ENCODE measurements around the gene ZNF598.
A peak's percentile ranks its signal among the peaks of the same experiment; 100 is the strongest.

Gene ZNF598

DNA sequence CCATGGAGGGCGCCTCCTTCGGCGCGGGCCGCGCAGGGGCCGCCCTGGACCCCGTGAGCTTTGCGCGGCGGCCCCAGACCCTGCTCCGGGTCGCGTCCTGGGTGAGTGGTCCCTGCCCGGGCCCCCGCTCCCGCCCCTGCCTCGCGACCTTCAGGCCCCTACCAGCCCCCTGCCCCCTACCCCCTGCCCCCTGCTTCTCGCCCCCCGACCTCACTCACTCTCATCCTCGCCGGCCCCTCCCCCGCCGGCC is 19.6 kb downstream of the ZNF598 start:
- DNase-seq, result no peak

GRCh38 chr16:1989209-1990100 is 20.2 kb downstream of the ZNF598 start, which contains the start of gene SYNGR3:
TSS of gene SYNGR3 (plus strand) at chr16:1989970. CDS start at chr16:1990103, 133 bp downstream.
- no peak for DNase-seq

DNA sequence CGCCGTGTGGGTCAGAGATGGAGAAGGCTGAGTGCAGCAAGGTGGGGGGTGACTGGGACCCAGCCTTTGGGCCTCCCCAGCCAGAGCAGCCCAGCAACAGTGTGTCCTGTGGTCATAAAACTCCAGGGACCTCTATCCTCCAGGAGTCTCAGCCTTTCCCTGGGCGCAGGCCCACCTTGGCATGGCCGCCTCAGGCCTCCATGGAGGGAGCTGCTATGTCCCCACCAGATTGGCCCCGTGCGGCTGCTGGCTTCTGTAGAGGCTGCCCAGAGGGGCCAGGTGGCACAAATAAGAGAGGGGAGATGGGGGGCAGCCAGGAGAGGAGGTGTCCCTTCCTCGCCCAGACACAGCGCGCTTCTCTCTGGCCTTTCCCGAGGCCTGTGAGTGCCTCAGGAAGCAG is 22.4 kb downstream of the ZNF598 start:
- DNase-seq, result no peak

GRCh38 chr16:1985466-1986150 is 24.0 kb downstream of the ZNF598 start:
- no peak for DNase-seq

DNA sequence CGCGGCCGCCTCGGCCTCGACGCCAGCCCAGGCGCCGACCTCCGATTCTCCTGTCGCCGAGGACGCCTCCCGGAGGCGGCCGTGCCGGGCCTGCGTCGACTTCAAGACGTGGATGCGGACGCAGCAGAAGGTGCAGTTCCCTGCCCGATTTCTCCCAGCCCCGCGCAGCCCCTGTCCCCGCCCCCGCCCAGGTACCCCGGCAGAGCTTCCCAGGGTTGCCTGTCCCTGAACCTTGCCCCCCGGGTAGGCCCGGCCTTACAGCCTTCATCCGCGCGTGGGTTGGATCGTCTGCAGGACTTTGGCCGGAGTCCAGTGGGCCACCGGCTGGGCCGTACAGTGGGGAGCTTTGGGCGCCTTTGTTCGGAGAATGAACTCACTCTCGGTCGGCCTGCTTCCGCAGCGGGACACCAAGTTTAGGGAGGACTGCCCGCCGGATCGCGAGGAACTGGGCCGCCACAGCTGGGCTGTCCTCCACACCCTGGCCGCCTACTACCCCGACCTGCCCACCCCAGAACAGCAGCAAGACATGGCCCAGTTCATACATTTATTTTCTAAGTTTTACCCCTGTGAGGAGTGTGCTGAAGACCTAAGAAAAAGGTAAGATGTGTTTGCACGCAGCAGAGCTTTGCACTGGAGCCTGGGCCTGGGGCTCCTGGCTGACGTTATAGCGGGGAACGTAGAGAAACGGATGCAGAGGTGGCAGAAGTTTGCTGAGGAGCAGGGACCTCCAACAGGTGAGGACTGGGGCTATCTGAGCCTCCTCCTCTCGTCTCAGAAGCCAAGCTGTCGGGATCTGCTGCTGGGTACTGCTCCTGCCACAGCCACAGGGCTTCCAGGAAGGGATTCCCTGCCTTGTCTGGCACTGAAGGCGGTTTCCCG is 25.0 kb downstream of the ZNF598 start:
- DNase-seq, result peak; percentile 52

- peak; percentile 81 for DNase-seq
Observed at GRCh38 chr16:1983544-1984346, 25.9 kb downstream of the ZNF598 start, which contains the start of gene GFER. TSS of gene GFER (plus strand) at chr16:1984193. CDS start at chr16:1984219, 26 bp downstream.

DNA sequence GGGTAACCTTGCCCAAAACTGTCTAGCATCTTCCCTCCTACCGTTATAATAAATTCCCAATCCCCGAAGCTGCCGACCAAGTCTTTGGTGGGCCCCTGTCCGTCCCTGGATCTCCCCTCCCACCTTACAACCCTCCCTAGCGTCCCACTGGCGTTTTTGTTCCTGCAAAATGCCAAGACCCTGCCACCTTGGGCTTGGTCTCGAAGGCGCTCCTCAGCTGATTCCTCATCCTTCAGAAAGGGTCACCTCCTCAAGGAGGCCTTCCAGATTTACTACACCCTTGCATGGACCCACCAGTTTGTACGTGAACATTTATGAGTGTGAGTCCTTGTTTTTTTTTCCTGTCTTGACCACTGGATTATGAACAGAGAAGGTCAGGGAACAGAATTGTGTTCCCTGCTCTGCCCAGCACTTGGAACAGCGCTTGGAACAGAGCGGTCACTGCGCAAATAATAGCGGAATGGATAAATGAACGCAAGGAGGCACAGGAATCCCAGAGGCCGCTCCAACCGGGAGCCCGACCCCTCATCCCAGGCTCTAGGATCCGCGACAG is 26.6 kb downstream of the ZNF598 start:
- DNase-seq, result no peak

DNA sequence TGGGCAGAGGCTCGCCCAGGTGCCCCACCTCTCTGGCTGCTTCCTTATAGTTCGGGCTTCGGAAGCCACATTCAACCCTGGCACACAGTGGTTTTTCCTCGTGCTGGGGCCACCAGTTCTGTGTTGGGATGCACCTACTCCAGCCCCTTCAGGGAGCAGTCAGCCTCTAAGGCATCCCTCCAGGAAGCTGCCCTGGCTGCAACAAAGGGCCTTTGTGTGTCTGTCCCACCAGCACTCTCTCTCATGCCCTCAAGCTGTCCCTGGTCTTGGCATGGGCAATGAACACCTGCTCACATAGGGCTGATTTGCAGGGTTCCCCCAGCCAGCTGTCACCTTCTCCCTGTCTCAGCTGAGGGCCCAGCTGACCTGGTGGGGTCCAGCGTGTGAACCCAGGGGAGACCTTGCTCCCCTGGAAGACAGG is 27.6 kb downstream of the ZNF598 start:
- no peak for DNase-seq

- DNase-seq, result no peak
Observed at GRCh38 chr16:1981398-1981836, 28.2 kb downstream of the ZNF598 start, which contains the start of gene NOXO1. TSS of gene NOXO1 (minus strand) at chr16:1981469. CDS start at chr16:1981179, 290 bp downstream.

DNA sequence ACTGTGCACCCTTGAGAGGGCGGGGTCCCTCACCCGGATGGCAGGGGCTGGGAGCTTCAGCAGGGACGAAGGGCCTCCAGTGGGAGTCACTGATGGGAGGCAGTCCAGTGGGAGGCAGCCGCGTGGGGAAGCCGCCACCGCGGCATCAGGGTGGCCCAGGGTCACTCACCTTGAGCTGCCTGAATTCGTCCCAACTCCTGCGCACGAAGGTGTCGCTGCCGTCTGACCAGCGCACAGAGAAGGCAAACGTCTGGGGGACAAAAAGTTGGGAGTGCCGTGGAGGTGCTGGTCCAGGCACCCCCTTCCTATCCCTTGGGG is 28.9 kb downstream of the ZNF598 start:
- DNase-seq, result no peak

GRCh38 chr16:1980030-1980769 is 29.4 kb downstream of the ZNF598 start:
- DNase-seq, result no peak

DNA sequence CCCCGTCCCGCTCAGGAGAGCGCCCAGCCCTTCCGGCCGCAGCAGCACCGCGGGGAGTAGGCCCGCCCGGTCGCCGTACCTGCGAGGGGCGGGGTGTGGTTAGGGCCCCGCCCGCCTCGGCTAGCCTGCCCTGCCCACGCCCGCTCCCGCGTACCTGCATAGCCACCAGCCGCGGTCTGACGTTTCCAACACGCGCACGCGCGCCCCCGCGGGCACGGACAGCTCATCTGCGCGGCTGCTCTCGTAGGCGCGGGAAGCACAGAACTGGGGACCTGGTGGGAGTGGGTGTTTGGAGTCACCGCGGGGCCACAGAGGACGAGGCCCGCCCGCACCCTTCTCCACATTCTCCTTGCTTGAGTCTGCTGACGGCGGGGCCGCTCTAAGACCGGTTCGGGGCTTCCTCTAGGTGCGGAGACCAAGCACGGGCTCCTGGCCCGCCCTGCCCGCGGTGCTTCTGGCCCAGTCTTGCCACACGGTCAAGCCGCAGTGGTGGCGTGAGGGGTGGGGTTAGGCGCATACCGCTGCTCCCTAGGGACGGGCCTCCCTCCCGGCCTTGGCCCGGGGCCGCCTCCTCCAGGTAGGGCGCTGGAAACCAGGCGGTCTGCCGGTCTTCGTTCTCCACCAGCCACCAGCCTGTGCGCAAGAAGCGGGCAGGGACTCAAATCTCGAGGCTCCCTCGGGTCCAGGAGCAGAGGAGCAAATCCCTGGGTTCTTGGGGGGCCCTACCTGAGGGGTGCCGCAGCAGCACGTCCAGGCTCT is 30.2 kb downstream of the ZNF598 start:
- DNase-seq, result peak; percentile 56

DNA sequence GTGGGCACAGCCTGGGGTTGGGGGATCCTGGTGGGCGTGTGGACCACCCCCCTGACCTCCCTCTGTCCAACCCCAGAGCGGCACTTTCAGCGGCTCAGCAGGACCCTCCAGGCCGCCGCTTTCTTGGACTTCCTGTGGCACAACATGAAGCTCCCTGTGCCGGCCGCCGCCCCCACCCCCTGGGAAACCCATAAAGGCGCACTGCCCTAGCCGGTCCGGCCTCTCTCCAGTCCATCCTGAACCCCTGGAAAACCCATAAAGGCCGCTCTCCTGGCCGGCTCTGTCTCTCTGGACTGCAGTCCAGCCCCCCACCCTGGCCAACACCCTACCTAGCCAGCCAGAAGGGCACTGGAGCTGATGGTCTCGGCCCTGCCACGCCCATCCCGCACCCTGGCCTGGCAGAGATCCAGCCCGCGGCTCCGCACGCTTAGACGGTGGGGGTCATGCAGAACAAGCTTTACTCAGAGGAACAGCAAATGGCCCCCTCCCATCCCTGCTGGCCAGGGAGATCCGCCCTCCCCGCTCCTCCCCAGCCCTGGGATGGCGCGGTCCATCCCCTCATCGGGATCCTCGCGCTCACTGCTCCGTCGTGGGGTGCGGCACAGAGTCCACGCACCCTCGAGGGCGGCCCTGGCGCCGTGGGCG is 31.0 kb downstream of the ZNF598 start:
- DNase-seq, result no peak

- DNase-seq, result no peak
Observed at GRCh38 chr16:1977875-1978268, 31.7 kb downstream of the ZNF598 start.

GRCh38 chr16:1976951-1977874 is 32.4 kb downstream of the ZNF598 start:
- DNase-seq, result no peak

GRCh38 chr16:1976216-1976520 is 33.5 kb downstream of the ZNF598 start:
- DNase-seq, result no peak

DNA sequence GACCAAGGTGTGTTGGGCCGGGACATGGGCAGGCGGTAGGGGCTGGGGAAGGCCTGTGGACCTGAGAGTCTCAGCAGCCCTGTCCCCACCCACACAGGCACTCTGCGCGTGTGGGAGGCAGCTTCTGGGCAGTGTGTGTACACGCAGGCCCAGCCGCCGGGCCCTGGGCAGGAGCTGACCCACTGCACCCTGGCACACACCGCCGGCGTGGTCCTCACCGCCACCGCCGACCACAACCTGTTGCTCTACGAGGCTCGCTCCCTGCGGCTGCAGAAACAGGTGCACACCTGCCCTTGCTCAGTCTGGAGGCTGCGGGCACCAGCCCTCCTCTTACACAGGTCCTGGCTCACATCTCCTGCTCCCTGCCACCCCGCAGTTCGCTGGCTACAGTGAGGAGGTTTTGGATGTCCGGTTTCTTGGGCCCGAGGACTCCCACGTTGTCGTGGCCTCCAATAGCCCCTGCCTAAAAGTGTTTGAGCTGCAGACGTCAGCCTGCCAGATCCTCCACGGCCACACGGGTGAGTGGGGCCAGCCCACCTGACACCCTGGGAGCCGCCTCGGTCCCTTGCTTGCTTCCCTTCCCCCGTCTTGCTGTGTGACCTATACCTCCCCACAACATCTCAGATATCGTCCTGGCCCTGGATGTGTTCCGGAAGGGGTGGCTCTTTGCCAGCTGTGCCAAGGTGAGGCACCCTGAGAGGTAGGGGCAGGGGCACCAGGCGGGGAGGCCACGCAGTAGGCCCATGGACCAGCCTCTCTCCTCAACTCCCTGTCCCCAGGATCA is 34.0 kb downstream of the ZNF598 start:
- no peak for DNase-seq

Data from CD4-positive, alpha-beta T cell treated with Interleukin-17A for 4 hours (primary cell).